Lower lobe of right lung (tissue), 2 donors: ENCODE results near the gene EVC2. TPM values are rescaled to one million over a fixed set of nuclear protein-coding genes. Genes with fewer than 3 reads are reported as not detected.
"Not testable (repeated sequence)": the region's sequence is repeated elsewhere in the genome, so short reads cannot be mapped to it uniquely, and the experiment has no call there.

Experiments used
- ATAC-seq, 2 donors: fragments of 200-7000 bp; cut with Tn5 transposase; one replicate each; pipeline ENCODE4 v1.9.1; 2020 to 2022; ENCODE audit warnings: mild to moderate bottlenecking in 2 of 2, moderate library complexity in 2 of 2
- DNase-seq: peaks from one replicate; pipeline ENCODE4 v3.0.0-alpha.2; 2020
- H3K27ac ChIP-seq: fragments of 200-600 bp; one replicate; pipeline ENCODE4 v1.8.0; 2022
- H3K27me3 ChIP-seq: fragments of 200-600 bp; one replicate; pipeline ENCODE4 v1.8.0; 2022; ENCODE audit warnings: low read depth
- H3K36me3 ChIP-seq: fragments of 200-600 bp; one replicate; pipeline ENCODE4 v1.8.0; 2022; ENCODE audit warnings: mild to moderate bottlenecking
- H3K4me1 ChIP-seq: fragments of 200-600 bp; one replicate; pipeline ENCODE4 v1.8.0; 2022
- H3K4me3 ChIP-seq: fragments of 200-600 bp; one replicate; pipeline ENCODE4 v1.8.0; 2022; ENCODE audit warnings: mild to moderate bottlenecking
- H3K9me3 ChIP-seq: fragments of 200-600 bp; one replicate; pipeline ENCODE4 v1.8.0; 2022
- CTCF ChIP-seq: fragments of 200-600 bp; IDR thresholded peaks from one replicate; pipeline ENCODE4 v1.8.0; 2022; ENCODE audit warnings: antibody characterized with exemption, mild to moderate bottlenecking
- intact Hi-C: fragments of 100-400 bp; cut with DNase I; formaldehyde crosslinking; loops from one replicate; pipeline ENCODE4 v1.11.0; 2022
- total RNA-seq: library from RNA; stranded (reverse); fragmentation: NEBNext Ultra II Directional; extraction: Animal tissue kit (Norgen Biotek cat#: 25700); gene quantifications from one replicate; pipeline ENCODE4 v1.2.1, GENCODE V29; 2021
- donor health status: DM: no; HTN: yes; CAD: no; lungs with severe emphysema.

The EVC2 gene
- total RNA-seq, 1 donor from 2014 or later = 4.9 TPM

- intact Hi-C loops = no loop called here
- no peak for ATAC-seq
Observed at GRCh38 chr4:5615496-5616075, 92.8 kb downstream of the EVC2 start.

GRCh38 chr4:5611750-5612149, 96.6 kb downstream of the EVC2 start:
- H3K4me1 ChIP-seq = no peaks in the 10 kb centered on the region
- TF ChIP-seq CTCF = no peak
- H3K27ac ChIP-seq = no peak overlapping the region
- DNase-seq (no peak), ATAC-seq (no peak)
- H3K36me3 ChIP-seq = peaks cover 49% of the 10 kb centered on the region
- intact Hi-C loops = no loop called here
- H3K4me3 ChIP-seq = no peak overlapping the region
- no peaks in the 10 kb centered on the region for H3K9me3 ChIP-seq
- H3K27me3 ChIP-seq = no peaks in the 10 kb centered on the region

More at GRCh38 chr4:5615496-5616075, 92.8 kb downstream of the EVC2 start:
- H3K27me3 ChIP-seq = no peaks in the 10 kb centered on the region
- H3K4me3 ChIP-seq = no peak overlapping the region
- H3K27ac ChIP-seq = no peak overlapping the region
- DNase-seq = no peak
- no peaks in the 10 kb centered on the region for H3K4me1 ChIP-seq
- H3K9me3 ChIP-seq = no peaks in the 10 kb centered on the region
- no peak for TF ChIP-seq CTCF
- peaks cover 67% of the 10 kb centered on the region for H3K36me3 ChIP-seq

GRCh38 chr4:5609306-5610007, 98.9 kb downstream of the EVC2 start:
- H3K27ac ChIP-seq = no peak overlapping the region
- TF ChIP-seq CTCF = no peak
- intact Hi-C loops = no loop called here

GRCh38 chr4:5593828-5594227, 114.5 kb downstream of the EVC2 start:
- H3K4me1 ChIP-seq, H3K9me3 ChIP-seq, DNase-seq, H3K36me3 ChIP-seq, H3K4me3 ChIP-seq, ATAC-seq, H3K27ac ChIP-seq, H3K27me3 ChIP-seq, intact Hi-C loops: not testable (repeated sequence)

More at GRCh38 chr4:5609306-5610007, 98.9 kb downstream of the EVC2 start:
- H3K4me3 ChIP-seq = no peak overlapping the region
- H3K4me1 ChIP-seq = no peaks in the 10 kb centered on the region
- no peaks in the 10 kb centered on the region for H3K27me3 ChIP-seq
- no peak for DNase-seq
- H3K9me3 ChIP-seq = no peaks in the 10 kb centered on the region
- no peak for ATAC-seq
- H3K36me3 ChIP-seq = peaks cover 27% of the 10 kb centered on the region

- peaks cover 4% of the 10 kb centered on the region for H3K9me3 ChIP-seq
- no peaks in the 10 kb centered on the region for H3K36me3 ChIP-seq
- ATAC-seq (no peak), DNase-seq (no peak)
- no peak overlapping the region for H3K4me3 ChIP-seq
- H3K4me1 ChIP-seq = no peaks in the 10 kb centered on the region
- intact Hi-C loops = no loop called here
- no peak for TF ChIP-seq CTCF
- H3K27me3 ChIP-seq = no peaks in the 10 kb centered on the region
- no peak overlapping the region for H3K27ac ChIP-seq
Observed at GRCh38 chr4:5592272-5592671, 116.1 kb downstream of the EVC2 start.

GRCh38 chr4:5589495-5589894, 118.9 kb downstream of the EVC2 start:
- Histone ChIP-seq H3K4me3 (no peak overlapping the region), H3K36me3 (no peaks in the 10 kb centered on the region), H3K27me3 (no peaks in the 10 kb centered on the region), H3K4me1 (no peaks in the 10 kb centered on the region), H3K27ac (no peak overlapping the region), H3K9me3 (peaks cover 4% of the 10 kb centered on the region)
- ATAC-seq (no peak), DNase-seq (no peak)
- TF ChIP-seq CTCF = no peak
- intact Hi-C loops = no loop called here
